ENCODE measurements around the gene MYRIP.

DNA sequence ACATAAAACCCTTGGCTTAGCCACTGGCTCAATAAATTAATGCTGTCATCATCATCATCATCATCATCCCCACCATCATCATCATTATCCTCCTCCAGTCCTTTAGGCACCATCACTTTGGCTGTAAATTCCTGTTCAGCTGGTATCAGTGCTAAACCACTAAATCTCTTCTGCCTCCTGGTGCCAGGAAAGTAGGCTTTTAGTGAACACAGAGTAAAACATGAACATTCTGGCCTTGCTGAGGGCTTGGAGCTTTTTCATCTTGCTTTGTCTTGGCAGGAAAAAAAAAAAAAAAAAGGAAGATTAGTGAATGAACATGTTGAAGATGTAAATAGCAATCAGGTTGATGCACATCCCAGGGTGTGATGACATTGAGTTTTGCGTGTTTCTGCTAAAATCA is 432.8 kb downstream of the MYRIP start:
- TF ChIP-seq, protein P1, sequence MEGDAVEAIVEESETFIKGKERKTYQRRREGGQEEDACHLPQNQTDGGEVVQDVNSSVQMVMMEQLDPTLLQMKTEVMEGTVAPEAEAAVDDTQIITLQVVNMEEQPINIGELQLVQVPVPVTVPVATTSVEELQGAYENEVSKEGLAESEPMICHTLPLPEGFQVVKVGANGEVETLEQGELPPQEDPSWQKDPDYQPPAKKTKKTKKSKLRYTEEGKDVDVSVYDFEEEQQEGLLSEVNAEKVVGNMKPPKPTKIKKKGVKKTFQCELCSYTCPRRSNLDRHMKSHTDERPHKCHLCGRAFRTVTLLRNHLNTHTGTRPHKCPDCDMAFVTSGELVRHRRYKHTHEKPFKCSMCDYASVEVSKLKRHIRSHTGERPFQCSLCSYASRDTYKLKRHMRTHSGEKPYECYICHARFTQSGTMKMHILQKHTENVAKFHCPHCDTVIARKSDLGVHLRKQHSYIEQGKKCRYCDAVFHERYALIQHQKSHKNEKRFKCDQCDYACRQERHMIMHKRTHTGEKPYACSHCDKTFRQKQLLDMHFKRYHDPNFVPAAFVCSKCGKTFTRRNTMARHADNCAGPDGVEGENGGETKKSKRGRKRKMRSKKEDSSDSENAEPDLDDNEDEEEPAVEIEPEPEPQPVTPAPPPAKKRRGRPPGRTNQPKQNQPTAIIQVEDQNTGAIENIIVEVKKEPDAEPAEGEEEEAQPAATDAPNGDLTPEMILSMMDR (IDR thresholded peaks at IDR 0.05 in 2 of 3, conservative IDR thresholded peaks at IDR 0.05 in 1 of 3; ENCODE audit: borderline replicate concordance in 1 of 3, insufficient read depth in 1 of 3, low read depth in 2 of 3, low read length in 2 of 3): no peak
- TF ChIP-seq POLR2A (IDR thresholded peaks at IDR 0.05; ENCODE audit: borderline replicate concordance, extremely low read depth, insufficient read depth, insufficient read length) (no peak), EZH2 (IDR thresholded peaks at IDR 0.05) (no peak), CBX3 (IDR thresholded peaks at IDR 0.05; ENCODE audit: low read depth) (no peak), ZNF274 (IDR thresholded peaks at IDR 0.05; ENCODE audit: low read depth, low read length) (no peak), POLR2AphosphoS5 (IDR thresholded peaks at IDR 0.05; ENCODE audit: low read depth, low read length) (no peak), RAD21 (IDR thresholded peaks at IDR 0.05; ENCODE audit: low read depth) (no peak)
- TF ChIP-seq, protein P2, sequence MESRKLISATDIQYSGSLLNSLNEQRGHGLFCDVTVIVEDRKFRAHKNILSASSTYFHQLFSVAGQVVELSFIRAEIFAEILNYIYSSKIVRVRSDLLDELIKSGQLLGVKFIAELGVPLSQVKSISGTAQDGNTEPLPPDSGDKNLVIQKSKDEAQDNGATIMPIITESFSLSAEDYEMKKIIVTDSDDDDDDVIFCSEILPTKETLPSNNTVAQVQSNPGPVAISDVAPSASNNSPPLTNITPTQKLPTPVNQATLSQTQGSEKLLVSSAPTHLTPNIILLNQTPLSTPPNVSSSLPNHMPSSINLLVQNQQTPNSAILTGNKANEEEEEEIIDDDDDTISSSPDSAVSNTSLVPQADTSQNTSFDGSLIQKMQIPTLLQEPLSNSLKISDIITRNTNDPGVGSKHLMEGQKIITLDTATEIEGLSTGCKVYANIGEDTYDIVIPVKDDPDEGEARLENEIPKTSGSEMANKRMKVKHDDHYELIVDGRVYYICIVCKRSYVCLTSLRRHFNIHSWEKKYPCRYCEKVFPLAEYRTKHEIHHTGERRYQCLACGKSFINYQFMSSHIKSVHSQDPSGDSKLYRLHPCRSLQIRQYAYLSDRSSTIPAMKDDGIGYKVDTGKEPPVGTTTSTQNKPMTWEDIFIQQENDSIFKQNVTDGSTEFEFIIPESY (IDR thresholded peaks at IDR 0.05; ENCODE audit: extremely low read depth, insufficient replicate concordance, low read length): no peak

Measured in HCT116 (cell line).